NCI-H345 treated with DMSO at 0.1 percent for 48 hours (cell line): ENCODE measurements around the gene DHCR24.

Experiments
- DNase-seq: peaks from one replicate; lab custom pipeline; 2025; ENCODE audit not compliant: unreplicated experiment; lab: John Stamatoyannopoulos, UW

Gene DHCR24

DNA sequence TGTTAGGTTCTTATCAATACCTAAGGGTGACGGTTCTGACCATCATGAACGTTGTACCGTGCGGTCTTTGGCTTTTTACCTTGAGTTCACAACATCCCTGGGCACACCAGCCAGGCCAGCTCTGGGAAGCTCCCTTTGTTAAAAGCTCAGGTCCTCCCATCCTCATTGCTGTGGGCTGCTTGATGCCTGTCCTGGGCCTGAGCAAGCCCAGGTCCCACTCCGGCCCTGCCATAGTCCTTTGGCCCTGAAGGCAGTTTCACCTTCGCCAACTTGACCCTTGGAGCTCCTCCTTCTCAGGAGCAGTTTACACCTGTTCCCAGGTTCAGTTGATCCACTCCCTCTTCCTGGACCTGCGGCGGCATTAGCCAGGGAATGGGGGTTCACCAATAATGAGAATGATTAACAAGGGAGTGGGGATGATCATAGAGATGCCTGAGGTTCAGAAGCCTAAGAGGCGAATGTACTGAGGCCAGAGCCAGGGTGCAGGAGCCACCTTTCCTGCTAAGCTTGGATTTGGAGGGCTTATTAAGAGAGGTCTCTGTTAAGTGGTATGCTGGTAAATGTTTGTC, 40.2 kb downstream of the DHCR24 start:
- no peak for DNase-seq

DNA sequence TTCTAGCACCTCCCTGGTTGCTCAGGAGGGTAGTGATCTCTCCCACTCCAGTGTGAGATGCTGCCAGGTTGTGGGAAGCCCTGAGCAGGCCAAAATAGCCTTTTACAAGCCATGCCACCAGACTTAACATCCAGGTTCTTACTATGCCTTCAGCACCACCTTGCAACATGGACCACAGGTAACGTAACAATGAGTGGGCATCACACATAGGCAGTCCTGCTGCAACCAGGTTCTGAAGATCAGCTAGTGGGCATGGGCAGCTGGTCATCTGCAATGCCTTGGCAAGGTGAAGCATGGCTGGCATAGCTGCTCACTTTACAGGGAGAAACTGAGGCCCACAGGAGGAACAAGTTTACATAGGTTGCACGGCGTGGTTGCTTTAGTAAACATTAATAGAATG, 40.7 kb downstream of the DHCR24 start:
- no peak for DNase-seq

DNA sequence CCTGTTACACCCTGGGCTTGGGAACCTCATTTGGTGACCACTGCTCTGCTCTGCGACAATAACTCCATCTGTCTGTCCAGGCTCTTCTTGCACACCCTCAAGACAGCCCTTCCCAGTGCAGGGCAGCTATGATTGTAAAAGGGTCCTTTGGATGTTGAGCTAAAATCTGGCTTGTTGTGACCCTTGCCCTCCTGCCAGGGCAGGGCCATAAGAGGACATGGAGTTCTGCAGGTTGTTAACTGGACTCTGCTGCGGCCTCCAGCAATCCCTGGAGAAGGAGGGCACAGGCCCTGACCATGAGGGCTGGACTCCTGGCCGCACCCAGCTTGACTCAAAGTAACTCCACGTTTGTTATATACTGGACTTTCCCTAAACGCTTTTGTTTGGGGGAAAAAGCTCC, 41.2 kb downstream of the DHCR24 start:
- no peak for DNase-seq

DNA sequence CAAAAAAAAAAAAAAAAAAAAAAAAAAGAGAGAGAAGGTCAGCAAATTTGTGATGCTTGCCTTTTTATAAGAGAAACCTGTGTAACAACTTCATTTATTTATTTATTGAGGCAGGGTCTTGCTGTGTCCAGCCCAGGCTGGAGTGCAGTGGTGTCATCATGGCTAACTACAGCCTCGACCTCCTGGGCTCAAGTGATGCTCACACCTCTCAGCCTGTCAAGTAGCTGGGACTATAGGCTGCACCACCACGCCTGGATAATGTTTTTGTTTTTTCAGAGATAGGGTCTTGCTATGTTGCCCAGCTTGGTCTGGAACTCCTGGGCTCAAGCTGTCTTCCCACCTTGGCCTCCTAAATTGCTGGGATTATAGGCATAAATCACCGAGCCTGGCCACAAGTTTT, 42.4 kb downstream of the DHCR24 start:
- no peak for DNase-seq

DNA sequence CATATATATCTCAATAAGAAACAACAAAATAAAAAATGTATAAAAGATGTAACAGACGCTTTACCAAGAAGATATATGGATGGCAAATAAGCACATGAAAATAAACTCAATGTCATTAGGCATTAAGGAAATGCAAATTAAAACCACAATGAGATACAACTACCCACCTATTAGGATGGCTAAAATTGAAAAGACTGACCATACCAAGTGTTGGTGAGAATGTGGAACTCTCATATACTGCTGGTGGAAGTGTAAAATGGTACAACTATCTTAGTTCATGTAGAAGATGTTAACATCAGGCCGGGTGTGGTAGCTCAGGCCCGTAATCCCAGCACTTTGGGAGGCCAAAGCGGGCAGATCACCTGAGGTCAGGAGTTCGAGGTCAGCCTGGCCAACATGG, 43.5 kb downstream of the DHCR24 start:
- no peak for DNase-seq

DNA sequence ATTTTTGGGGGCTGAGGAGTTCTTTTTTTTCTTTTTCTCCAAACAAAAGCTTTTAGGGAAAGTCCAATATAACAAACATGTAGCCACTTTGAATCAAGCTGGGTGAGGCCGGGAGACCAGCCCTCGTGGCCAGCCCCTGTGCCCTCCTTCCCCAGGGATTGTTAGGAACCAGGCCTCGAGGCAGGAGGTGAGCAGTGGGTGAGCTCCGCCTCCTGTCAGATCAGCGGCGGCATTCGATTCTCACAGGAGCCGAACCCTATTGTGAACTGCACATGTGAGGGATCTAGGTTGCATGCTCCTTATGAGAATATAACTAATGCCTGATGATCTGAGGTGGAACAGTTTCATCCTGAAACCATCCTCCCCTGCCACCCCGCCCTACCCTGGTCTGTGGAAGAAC, 44.0 kb downstream of the DHCR24 start:
- DNase-seq = no peak

DNA sequence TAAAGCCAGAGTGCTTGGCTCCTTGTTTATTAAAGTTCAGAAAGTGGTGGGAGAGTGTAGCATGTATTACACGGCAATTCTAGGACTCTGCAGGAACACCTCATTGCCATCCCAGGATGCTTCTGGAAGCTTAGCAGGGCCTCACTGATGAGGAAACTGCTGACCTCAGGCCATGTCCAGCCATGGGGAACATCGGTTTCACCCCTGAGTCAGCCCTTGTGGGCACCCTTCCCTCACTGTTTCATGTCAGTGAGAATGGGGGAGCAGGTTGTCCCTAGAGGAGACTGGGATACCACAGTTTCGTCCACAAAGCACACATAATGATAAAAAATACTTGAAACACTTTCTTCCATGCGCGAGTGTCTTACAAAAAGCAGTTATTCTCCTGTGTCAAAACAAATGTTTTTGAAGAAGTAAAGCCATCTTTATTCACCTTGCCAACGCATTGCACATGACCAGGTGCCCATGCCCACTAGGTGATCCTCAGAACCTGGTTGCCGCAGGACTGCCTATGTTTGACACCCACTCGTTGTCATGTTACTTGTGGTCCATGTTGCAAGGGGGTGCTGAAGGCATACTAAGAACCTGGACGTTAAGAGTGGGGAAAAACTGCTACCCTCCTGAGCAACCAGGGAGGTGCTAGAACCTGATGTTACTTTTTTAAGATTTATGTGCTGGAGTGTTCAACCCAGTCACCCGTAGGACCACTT, 44.6 kb downstream of the DHCR24 start:
- DNase-seq = no peak

DNA sequence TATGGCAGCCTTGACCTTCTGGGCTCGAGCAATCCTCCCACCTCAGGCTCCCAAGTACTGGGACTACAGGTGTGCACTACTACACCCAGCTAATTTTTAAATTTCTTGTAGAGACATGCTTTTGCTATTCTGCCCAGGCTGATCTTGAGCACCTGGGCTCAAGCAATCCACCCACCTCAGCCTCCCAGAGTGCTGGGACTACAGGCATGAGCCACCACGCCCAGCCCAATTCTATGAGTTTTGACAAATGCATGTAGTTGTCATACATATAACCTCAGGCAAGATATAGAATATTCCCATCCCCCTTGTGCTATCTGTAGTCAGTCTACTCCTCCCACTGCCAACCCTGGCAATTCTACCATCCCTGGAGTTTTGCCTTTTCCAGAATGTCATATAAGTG, 47.2 kb downstream of the DHCR24 start:
- DNase-seq = no peak

DNA sequence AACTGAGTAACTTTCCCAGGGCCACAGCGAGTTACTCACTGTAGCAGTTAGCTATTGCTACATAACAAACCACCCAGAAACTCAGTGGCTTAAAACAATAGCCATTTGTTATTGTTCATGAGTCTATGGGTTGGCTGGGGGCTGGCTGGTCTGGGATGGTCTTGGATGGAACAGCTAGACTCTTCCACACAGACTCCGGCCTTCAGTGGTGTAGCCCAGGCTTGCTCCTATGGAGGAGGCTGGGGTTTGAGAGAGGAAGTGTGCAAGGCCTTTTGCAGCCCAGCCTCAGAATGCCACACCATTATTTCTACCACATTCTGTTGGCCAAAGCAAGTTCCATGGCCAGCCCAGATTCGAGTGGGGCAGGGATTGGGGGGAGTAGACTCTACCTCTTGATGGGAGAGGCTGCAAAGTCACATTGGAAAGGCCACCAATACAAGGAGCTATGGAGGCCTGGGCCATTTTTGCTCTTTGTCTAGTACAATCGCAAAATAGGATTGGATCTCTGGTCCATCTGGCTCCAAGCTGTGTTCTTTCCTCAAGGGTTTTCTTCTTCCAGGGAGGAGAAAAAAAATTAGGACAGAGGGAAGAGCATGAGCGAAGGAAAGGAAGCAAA, 48.3 kb downstream of the DHCR24 start:
- DNase-seq = no peak

DNA sequence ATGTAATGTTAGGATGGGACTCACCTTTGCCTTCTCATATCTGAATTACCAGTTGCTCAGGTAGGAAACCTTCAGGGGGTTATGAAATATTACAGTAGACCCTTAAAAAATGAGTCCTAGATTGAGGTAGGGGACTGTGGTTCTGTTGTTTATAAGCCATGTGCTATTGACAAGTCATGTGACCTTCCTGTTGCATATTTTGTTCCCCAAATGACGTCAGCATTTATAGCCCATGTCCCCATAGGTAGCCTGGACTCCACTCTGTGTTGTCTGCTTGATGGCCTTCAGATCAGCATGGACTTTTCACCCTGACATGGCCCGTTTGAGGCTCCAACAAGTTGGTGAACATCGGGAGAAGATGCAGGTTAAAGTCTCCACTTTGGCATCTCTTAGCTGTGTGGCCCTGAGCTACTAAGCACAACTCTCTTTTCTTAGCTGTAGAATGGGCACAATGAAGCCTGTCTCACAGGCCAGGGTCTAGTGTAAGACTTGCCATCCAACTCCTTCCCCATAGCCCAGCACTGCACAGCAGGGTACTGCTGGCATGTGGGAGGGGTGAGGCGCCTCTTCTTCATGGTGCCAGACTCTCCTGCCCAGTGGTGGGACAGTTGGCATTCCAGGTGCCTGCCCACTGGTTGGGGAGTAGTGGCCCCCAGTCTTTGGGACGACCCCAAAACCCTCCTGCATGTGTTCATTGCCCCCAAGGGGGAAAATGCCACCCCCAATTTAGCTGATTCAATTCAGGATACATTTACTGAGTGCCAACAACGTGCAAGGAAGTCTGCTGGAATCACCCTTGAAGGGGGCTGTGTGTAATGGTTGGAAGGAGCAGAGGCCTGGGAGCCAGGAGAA, 49.8 kb downstream of the DHCR24 start:
- no peak for DNase-seq

DNA sequence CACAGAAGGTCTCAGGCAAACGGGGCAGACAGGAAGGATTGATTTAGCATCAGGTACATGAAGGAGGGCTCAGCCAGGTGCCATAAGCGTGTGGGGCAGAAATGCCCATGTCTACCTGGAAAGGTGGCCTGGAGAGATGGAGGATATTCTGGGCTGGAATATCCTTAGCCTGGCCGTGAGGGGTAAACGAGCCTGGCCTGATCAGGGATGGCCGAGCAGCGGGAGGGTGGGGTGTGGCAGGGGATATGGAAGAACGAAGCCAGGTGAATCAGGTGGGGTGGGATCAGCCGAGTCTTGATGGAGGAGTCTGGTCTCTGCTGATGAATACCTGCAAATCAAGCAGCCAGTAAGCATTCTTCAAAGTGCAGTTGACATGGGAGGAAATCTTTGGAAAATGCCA, 50.4 kb downstream of the DHCR24 start:
- DNase-seq = no peak

DNA sequence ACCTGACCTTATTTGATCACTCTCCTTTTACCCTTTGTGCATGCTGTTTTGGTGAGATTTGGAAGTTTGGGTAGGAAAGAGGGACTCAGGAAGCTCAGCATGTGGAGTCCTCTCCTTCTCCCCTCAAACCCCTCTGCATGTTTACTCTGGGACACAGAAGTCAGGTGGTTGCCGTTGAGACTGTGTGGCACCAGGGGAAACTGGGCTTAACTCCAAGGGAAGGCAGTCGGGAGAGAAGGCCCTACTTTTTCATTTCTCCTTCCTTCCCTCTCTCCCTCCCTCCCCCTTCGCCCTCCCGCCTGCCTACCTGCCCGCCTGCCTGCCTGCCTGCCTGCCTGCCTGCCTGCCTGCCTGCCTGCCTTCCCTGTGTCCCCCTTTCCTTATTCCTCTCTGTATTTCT, 51.0 kb downstream of the DHCR24 start:
- DNase-seq = no peak

DNA sequence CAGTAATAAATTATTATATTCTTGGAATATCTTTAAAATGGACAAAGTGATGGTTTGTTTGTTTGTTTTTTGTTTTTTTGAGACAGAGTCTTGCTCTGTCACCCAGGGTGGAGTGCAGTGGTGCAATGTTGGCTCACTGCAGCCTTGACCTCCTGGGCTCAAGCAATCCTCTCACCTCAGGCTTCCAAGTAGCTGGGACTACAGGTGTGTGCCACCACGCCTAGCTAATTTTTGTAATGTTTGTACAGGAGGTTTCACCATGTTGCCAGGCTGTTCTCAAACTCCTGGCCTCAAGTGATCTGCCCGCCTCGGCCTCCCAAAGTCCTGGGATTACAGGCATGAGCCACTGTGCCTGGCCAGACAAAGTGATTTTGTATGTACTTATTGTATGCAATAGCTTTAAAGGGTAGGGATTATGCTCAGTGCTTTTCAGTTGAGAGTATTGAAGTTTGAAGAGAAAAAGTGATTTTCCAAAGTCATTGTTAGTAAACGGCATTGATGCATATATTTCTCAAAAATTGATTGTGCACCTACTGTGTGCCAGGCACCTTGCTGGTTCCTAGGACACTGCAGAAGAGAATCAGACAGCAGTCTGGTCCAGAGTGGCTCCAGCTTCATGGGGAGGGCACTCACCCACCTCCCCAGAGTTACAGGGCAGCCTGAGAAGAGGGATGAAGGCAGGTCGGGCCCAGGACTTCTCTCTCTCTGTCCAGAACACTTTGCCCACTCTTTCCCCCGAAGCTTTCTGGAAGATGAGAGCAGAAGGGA, 51.7 kb downstream of the DHCR24 start:
- no peak for DNase-seq

DNA sequence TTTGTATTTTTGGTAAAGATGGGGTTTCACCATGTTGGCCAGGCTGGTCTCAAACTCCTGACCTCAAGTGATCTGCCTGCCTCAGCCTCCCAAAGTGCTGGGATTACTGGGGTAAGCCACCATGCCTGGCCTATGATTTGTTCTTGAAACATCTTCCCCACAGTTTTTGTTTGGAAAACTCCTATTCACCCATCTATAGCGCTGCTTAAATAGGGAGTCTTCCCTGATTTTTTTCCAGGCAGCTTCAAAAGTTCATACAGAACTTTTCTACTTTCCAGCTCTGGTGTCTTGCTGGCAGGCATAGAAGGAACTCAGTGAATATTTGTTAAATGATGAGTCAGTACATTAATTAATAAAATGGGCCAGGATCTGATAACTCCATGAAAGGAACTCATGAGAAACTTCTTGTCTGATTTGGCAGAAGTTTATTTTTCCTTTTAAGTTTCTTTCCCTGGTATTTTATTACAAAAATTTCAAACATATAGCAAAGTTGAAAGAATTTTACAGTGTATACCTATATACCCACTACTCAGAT, 52.9 kb downstream of the DHCR24 start:
- DNase-seq = no peak

DNA sequence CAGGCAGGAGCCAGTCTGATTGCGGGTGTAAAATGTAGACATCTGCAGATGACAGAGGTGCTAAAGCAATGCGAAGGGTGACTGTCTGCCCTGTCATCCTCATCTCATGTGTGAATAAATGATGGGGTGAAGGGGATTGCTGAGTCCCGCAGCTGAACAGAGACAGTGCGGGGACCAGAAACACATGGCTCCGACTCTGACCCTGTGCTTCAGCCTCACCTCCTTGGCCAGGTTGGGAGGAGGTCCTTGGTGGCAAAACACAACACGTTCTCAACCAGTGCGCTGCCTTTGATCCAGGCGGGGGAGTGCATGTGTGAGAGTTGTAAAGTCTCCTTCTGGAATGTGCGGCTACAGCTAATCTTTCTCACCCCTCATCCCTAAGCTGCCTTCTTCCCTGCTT, 53.9 kb downstream of the DHCR24 start:
- DNase-seq = no peak

DNA sequence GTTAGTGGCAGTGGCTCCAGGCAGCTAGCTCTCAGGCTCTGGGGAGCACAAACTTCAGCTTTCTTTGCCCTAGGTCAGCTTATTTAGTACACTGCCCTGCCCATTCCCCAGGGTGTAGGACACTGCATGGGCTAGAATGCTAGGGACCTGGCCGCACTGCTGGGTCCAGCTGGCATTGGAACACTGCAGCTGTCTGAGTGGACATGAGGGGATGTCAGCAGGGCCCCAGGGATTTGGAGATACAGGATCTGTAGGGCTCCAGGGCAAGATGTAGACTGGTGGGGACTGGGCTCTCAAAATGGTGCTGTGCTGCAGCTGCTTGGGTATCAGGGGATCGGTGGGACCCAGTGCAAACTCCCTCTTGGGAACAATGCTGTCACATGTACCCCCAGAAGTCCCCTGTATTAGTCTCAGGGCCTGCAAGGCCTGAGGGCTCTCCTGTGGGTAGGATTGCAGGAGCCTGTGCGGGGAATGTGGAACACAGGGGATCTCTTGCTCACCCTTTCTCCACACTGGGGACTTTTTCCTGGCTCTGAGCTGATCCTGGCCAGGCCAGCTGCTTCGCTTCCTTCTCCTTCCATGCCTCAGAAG, 60.7 kb downstream of the DHCR24 start:
- no peak for DNase-seq

DNA sequence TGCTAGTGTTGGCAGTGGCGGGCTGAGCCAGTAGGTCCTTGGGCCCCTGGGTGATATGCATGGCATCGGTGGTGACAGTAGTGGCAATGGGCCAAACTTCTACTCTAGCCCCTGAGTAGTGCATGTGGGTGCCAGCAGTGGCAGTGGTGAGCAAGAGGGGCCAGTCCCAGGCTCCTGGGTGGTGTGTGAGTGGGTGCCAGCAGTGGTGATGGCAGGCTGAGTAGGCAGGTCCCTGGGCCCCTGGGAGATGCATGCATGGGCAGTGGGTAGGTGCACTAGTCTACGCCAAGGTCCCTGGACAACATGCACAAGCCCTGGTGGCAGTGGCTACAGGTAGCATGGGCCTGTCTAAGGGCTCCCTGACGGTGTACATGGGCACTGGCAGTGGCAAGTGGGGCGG, 61.3 kb downstream of the DHCR24 start:
- DNase-seq = no peak

DNA sequence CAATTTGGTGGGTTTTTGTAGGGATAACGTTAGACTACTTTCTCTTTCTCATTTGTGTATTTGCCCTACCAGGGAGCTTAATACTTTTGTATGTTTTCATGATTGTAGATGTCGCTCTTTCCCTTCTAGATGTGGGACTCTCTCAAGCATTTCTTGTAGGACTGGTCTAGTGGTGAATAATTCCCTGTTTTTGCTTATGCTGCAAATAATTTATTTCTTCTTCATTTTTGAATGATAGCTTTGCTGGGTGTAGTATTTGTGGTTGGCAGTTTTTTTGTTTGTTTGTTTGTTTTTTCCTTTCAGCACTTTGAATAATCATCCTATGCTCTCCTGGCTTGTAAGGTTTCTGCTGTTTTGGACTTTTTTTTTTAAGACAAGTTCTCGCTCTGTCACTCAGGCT, 63.3 kb downstream of the DHCR24 start:
- no peak for DNase-seq

DNA sequence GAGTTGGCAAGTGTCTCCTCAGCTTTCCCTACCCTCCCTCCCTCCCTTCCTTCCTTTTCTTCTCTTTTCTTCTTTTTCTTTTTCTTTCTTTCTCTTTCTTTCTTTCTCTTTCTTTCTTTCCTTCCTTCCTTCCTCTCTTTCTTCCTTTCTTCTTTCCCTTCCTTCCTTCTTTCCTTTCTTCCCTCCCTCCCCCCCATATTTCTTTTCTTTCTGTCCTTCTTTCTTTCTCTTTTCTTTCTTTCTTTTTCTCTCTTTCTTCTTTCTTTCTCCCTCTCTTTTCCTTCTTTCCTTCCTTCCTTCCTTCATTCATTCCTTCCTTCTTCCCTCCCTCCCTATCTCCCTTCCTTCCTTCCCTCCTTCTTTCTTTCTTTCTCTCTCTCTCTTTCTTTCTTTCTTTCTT, 67.3 kb downstream of the DHCR24 start:
- DNase-seq = no peak

DNA sequence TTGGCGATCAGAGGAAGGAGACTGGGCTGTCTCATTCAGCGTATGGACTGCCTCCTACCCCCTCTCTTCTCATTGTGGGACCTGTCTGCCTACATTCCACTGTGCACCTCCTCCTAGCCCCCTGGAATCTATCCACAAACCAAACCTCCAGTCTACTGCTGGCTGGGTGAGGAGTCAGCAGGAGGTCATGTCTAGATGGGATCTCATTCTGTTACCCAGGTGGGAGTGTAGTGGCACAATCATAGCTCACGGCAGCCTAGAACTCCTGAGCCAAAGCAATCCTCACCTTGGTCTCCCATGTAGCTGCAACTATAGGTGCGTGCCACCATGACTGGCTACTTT, 67.8 kb downstream of the DHCR24 start:
- DNase-seq = no peak
